GM23338 (cell line): ENCODE results near the gene EDN2. TPM values are rescaled to one million over a fixed set of nuclear protein-coding genes. Genes with fewer than 3 reads are reported as not detected.

Experiments
- ATAC-seq: fragments of 200-7000 bp; cut with Tn5 transposase; 3 replicates; pipeline ENCODE4 v1.9.1; 2020
- DNase-seq: peaks from one replicate; pipeline ENCODE4 v3.0.0-alpha.2; 2015; ENCODE audit warnings: low spot score
- H2AFZ ChIP-seq: fragments of 200-600 bp; sonication (generic); 2 replicates; pipeline ENCODE4 v1.8.0; 2016; ENCODE audit warnings: antibody characterized with exemption, mild to moderate bottlenecking, moderate library complexity
- H3F3A ChIP-seq: fragments of 200-600 bp; sonication (generic); replicated peaks from 2 replicates; pipeline ENCODE4 v1.8.0; 2017; ENCODE audit warnings: antibody characterized with exemption, mixed run types, low read depth
- H3K27ac ChIP-seq: fragments of 200-600 bp; sonication (generic); 2 replicates; pipeline ENCODE4 v1.6.1; 2016; ENCODE audit warnings: low read depth
- H3K27me3 ChIP-seq: fragments of 200-600 bp; sonication (generic); 2 replicates; pipeline ENCODE4 v1.8.0; 2016; ENCODE audit warnings: mild to moderate bottlenecking, mixed run types, moderate library complexity; ENCODE audit not compliant: insufficient read depth
- H3K36me3 ChIP-seq: fragments of 200-600 bp; sonication (generic); 2 replicates; pipeline ENCODE4 v1.8.0; 2016; ENCODE audit warnings: mild to moderate bottlenecking; ENCODE audit not compliant: insufficient read depth
- H3K4me1 ChIP-seq: fragments of 200-600 bp; sonication (generic); 2 replicates; pipeline ENCODE4 v1.8.0; 2016; ENCODE audit warnings: mild to moderate bottlenecking, moderate library complexity; ENCODE audit not compliant: insufficient read depth
- H3K4me2 ChIP-seq: fragments of 200-600 bp; sonication (generic); 2 replicates; pipeline ENCODE4 v1.7.1; 2017; ENCODE audit warnings: mixed run types
- H3K4me3 ChIP-seq: fragments of 200-600 bp; sonication (generic); 2 replicates; pipeline ENCODE4 v1.6.1; 2016; ENCODE audit warnings: mixed run types
- H3K79me2 ChIP-seq: fragments of 200-600 bp; sonication (generic); replicated peaks from 2 replicates; pipeline ENCODE4 v1.8.0; 2017; ENCODE audit warnings: mild to moderate bottlenecking; ENCODE audit not compliant: insufficient read depth
- H3K9me2 ChIP-seq: fragments of 200-600 bp; sonication (generic); 2 replicates; pipeline ENCODE4 v1.8.0; 2017; ENCODE audit not compliant: insufficient read depth
- H4K20me1 ChIP-seq: fragments of 200-600 bp; sonication (generic); replicated peaks from 2 replicates; pipeline ENCODE4 v1.8.0; 2017; ENCODE audit warnings: mild to moderate bottlenecking; ENCODE audit not compliant: insufficient read depth
- H3K27ac Mint-ChIP-seq: 2 replicates; pipeline ENCODE4 v1.8.0; 2020; ENCODE audit warnings: inconsistent platforms, mild to moderate bottlenecking, moderate library complexity, mixed read lengths
- H3K27me3 Mint-ChIP-seq: 3 replicates; pipeline ENCODE4 v1.8.0; 2022; ENCODE audit warnings: low read depth, mild to moderate bottlenecking, moderate library complexity, mixed read lengths, inconsistent platforms; ENCODE audit not compliant: insufficient read depth, poor library complexity
- H3K36me3 Mint-ChIP-seq: 3 replicates; pipeline ENCODE4 v1.8.0; 2021; ENCODE audit warnings: low read depth, mild to moderate bottlenecking, inconsistent platforms, moderate library complexity, mixed read lengths
- H3K4me1 Mint-ChIP-seq: 3 replicates; pipeline ENCODE4 v1.8.0; 2020; ENCODE audit warnings: mild to moderate bottlenecking, inconsistent platforms, mixed read lengths
- H3K4me3 Mint-ChIP-seq: 3 replicates; pipeline ENCODE4 v1.8.0; 2021; ENCODE audit warnings: moderate library complexity, mild to moderate bottlenecking, inconsistent platforms, mixed read lengths
- H3K9me3 Mint-ChIP-seq: 3 replicates; pipeline ENCODE4 v1.8.0; 2020; ENCODE audit warnings: moderate library complexity, mild to moderate bottlenecking, inconsistent platforms, mixed read lengths
- EZH2 ChIP-seq: fragments of 200-600 bp; sonication (generic); IDR thresholded peaks from one replicate; pipeline ENCODE4 v1.8.0; 2017; ENCODE audit warnings: antibody characterized with exemption, mild to moderate bottlenecking, low read depth; ENCODE audit not compliant: unreplicated experiment
- POLR2AphosphoS5 ChIP-seq: IDR thresholded peaks from 2 replicates; pipeline ENCODE4 v1.6.1; 2016; ENCODE audit warnings: antibody characterized with exemption, low read depth
- polyA plus RNA-seq: library from polyadenylated mRNA; unstranded; fragments of >200 nt; fragmentation: Nextera tagmentation; extraction: Ambion mirVana; gene quantifications from 2 replicates; pipeline ENCODE4 v1.2.1, GENCODE V29; 2016
- total RNA-seq: library from RNA; depleted of rRNA; stranded (reverse); fragments of >200 nt; shearing (Covaris generic); gene quantifications from 2 replicates; pipeline ENCODE4 v1.2.3, GENCODE V29; 2014
- TF ChIP-seq, protein P1 (sequence below): fragments of 250-450 bp; sonication (Bioruptor Pico); IDR thresholded peaks from 2 replicates; pipeline ENCODE4 v1.5.0; 2020; ENCODE audit warnings: mild to moderate bottlenecking, moderate library complexity
- TF ChIP-seq, protein P2 (sequence below): IDR thresholded peaks from 2 replicates; pipeline ENCODE4 v1.6.1; 2016; ENCODE audit warnings: antibody characterized with exemption

Gene EDN2
- total and polyA plus RNA-seq, 2 experiments from 2014 or later = not detected

DNA sequence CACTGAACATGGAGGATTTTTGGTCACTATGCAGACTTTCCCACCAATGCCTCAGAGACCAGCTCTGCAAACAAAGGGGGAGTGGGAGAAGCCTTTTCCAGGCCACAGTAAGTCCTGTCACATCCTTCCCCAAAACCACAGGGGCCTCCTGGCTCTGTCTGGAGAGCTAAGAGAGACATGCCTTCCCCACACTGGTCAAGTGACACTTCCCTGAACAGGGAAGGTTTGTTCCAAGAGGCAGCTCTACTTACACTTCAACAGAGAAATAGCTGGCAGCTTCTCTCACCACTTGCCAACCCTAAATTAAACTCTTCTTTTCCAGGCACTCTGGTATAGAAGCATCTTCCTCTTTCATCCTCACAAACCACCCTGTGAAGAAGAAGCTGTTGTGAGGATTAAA, 39.7 kb downstream of the EDN2 start (continued):
- TF ChIP-seq, protein P1, sequence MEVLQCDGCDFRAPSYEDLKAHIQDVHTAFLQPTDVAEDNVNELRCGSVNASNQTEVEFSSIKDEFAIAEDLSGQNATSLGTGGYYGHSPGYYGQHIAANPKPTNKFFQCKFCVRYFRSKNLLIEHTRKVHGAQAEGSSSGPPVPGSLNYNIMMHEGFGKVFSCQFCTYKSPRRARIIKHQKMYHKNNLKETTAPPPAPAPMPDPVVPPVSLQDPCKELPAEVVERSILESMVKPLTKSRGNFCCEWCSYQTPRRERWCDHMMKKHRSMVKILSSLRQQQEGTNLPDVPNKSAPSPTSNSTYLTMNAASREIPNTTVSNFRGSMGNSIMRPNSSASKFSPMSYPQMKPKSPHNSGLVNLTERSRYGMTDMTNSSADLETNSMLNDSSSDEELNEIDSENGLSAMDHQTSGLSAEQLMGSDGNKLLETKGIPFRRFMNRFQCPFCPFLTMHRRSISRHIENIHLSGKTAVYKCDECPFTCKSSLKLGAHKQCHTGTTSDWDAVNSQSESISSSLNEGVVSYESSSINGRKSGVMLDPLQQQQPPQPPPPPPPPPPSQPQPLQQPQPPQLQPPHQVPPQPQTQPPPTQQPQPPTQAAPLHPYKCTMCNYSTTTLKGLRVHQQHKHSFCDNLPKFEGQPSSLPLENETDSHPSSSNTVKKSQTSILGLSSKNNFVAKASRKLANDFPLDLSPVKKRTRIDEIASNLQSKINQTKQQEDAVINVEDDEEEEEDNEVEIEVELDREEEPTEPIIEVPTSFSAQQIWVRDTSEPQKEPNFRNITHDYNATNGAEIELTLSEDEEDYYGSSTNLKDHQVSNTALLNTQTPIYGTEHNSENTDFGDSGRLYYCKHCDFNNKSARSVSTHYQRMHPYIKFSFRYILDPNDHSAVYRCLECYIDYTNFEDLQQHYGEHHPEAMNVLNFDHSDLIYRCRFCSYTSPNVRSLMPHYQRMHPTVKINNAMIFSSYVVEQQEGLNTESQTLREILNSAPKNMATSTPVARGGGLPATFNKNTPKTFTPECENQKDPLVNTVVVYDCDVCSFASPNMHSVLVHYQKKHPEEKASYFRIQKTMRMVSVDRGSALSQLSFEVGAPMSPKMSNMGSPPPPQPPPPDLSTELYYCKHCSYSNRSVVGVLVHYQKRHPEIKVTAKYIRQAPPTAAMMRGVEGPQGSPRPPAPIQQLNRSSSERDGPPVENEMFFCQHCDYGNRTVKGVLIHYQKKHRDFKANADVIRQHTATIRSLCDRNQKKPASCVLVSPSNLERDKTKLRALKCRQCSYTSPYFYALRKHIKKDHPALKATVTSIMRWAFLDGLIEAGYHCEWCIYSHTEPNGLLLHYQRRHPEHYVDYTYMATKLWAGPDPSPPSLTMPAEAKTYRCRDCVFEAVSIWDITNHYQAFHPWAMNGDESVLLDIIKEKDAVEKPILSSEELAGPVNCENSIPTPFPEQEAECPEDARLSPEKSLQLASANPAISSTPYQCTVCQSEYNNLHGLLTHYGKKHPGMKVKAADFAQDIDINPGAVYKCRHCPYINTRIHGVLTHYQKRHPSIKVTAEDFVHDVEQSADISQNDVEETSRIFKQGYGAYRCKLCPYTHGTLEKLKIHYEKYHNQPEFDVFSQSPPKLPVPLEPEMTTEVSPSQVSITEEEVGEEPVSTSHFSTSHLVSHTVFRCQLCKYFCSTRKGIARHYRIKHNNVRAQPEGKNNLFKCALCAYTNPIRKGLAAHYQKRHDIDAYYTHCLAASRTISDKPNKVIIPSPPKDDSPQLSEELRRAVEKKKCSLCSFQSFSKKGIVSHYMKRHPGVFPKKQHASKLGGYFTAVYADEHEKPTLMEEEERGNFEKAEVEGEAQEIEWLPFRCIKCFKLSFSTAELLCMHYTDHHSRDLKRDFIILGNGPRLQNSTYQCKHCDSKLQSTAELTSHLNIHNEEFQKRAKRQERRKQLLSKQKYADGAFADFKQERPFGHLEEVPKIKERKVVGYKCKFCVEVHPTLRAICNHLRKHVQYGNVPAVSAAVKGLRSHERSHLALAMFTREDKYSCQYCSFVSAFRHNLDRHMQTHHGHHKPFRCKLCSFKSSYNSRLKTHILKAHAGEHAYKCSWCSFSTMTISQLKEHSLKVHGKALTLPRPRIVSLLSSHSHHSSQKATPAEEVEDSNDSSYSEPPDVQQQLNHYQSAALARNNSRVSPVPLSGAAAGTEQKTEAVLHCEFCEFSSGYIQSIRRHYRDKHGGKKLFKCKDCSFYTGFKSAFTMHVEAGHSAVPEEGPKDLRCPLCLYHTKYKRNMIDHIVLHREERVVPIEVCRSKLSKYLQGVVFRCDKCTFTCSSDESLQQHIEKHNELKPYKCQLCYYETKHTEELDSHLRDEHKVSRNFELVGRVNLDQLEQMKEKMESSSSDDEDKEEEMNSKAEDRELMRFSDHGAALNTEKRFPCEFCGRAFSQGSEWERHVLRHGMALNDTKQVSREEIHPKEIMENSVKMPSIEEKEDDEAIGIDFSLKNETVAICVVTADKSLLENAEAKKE (CRISPR knock-in tag) = no peak
- no peak for TF ChIP-seq EZH2
- TF ChIP-seq, protein P2, sequence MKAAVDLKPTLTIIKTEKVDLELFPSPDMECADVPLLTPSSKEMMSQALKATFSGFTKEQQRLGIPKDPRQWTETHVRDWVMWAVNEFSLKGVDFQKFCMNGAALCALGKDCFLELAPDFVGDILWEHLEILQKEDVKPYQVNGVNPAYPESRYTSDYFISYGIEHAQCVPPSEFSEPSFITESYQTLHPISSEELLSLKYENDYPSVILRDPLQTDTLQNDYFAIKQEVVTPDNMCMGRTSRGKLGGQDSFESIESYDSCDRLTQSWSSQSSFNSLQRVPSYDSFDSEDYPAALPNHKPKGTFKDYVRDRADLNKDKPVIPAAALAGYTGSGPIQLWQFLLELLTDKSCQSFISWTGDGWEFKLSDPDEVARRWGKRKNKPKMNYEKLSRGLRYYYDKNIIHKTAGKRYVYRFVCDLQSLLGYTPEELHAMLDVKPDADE = no peak

DNA sequence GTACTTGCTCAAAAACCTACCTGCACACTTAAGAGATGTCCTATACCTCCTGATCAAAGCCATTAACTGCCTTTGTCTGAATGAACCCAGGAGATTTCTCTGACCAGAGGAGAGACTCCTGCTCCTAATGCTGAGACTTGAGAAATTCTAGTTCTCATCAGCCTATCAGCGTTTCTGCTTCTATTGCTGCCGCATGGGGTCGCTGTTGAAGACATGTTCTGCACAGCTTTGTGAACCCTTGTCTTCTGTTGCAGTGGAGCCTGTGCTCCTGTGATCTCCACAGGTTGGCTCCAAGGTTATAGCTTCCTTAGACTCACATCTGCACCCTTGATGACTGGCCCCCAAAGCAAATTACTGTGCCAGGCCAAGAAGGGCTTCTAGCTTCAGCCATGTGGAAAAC, 40.2 kb downstream of the EDN2 start:
- H3K4me1 Mint-ChIP-seq = no peaks in the 10 kb centered on the region
- no peak overlapping the region for H3K27ac Mint-ChIP-seq
- Histone ChIP-seq H4K20me1 (no peaks in the 10 kb centered on the region), H3F3A (no peaks in the 10 kb centered on the region), H2AFZ (no peak overlapping the region), H3K27me3 (no peaks in the 10 kb centered on the region), H3K4me3 (no peak overlapping the region), H3K9me2 (no peaks in the 10 kb centered on the region), H3K4me2 (no peak overlapping the region), H3K27ac (no peak overlapping the region), H3K36me3 (no peaks in the 10 kb centered on the region), H3K4me1 (no peaks in the 10 kb centered on the region), H3K79me2 (no peaks in the 10 kb centered on the region)
- peaks cover 11% of the 10 kb centered on the region for H3K27me3 Mint-ChIP-seq
- peaks cover 6% of the 10 kb centered on the region; the same call in 1 of the 3 replicates for H3K36me3 Mint-ChIP-seq
- ATAC-seq (no peak), DNase-seq (no peak)
- no peak overlapping the region for H3K4me3 Mint-ChIP-seq
- peaks cover 22% of the 10 kb centered on the region for H3K9me3 Mint-ChIP-seq
- no peak for TF ChIP-seq POLR2AphosphoS5
- TF ChIP-seq, protein P1 (CRISPR knock-in tag) = no peak
